NCI-H128 (cell line): ENCODE measurements around the gene PRRC2B.
"Not testable (repeated sequence)": the region's sequence is repeated elsewhere in the genome, so short reads cannot be mapped to it uniquely, and the experiment has no call there.

Experiments
- DNase-seq: peaks from one replicate; lab custom pipeline; 2025; ENCODE audit not compliant: unreplicated experiment; lab: John Stamatoyannopoulos, UW

PRRC2B gene

GRCh38 chr9:131513177-131513576, 119.3 kb downstream of the PRRC2B start:
- DNase-seq, result no peak

DNA sequence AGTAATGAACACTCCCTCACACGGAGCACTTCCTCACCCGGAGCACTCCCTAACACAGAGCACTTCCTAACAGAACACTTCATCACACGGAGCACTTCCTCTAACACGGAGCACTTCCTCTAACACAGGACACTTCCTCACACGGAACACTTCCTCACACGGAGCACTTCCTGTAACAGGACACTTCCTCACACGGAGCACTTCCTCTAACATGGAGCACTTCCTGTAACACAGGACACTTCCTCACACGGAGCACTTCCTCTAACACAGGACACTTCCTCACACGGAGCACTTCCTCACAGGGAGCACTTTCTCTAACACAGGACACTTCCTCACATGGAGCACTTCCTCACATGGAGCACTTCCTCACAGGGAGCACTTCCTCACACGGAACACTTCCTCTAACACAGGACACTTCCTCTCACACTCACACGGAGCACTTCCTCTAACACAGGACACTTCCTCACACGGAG, 121.7 kb downstream of the PRRC2B start:
- DNase-seq, result not testable (repeated sequence)

DNA sequence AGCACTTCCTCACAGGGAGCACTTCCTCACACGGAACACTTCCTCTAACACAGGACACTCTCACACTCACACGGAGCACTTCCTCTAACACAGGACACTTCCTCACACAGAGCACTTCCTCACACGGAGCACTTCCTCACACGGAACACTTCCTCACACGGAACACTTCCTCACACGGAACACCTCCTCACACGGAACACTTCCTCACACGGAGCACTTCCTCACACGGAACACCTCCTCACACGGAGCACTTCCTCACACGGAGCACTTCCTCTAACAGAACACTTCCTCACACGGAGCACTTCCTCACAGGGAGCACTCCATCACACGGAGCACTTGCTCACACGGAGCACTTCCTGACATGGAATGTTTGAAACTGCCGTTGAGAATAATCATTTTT, 122.2 kb downstream of the PRRC2B start:
- DNase-seq, result no peak

GRCh38 chr9:131516930-131517329, 123.0 kb downstream of the PRRC2B start:
- DNase-seq, result no peak

GRCh38 chr9:131517761-131518190, 123.9 kb downstream of the PRRC2B start:
- DNase-seq, result no peak

GRCh38 chr9:131518553-131518952, 124.7 kb downstream of the PRRC2B start:
- no peak for DNase-seq

DNA sequence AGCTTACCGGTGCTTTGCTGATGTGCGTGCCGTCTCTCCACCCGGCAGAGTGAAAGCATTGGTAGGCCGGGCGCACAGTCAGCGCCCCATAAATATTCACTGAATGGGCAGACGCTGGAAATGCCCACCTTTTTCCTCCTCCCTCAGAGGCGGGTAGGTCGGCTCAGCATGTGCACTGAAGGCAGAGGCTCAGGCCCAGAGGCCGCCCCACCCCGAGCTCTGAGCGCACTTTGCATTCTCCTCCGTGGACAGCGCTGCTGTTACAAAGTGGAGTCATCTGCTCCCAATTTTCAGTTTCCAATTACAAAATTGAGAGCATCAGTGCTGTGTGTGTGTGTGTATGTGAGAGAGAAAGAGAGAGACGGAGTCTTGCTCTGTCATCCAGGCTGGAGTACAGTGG, 126.6 kb downstream of the PRRC2B start:
- DNase-seq, result no peak

GRCh38 chr9:131521203-131521602, 127.3 kb downstream of the PRRC2B start:
- no peak for DNase-seq

- DNase-seq, result no peak
Measured at GRCh38 chr9:131521822-131522221, 127.9 kb downstream of the PRRC2B start.

DNA sequence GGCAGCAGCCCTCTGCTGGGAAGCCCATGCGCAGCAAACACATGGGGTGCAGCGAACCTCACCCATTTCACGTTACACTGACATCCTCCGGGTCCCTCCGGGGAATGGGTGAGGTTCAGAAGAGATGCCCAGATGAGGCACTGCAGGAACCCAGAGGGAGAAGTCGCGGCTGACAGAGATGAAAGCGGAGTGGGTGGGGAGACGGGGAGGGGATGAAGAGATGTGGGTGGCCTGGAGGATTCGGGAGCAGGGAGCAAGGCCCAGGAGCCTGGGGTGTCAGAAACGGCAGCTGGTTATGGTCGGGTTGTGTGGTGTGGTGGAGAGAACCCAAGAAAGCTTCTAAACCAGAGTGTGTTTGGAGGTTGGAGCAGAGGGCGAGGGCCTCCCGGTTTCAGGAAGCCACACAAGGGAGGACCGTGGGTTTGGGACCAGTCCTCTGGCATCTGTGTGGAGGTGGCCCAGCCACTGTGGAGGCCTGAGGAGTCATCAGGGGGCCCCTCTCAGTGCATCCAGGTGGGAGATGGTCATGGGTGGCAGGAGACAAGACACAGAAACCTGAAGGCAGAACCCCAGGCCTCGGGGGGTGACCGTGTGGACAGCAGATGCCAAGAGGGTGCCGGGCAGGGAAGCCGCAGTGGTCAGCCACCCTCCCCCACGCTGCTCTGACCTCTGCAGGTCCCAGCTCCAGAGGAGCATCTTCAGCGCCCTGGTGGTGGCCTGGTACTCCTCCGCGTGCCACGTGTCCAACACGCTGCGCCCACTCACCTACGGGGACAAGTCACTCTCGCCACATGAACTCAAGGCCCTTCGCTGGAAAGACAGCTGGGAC, 128.6 kb downstream of the PRRC2B start:
- DNase-seq, result no peak

GRCh38 chr9:131523086-131523388, 129.2 kb downstream of the PRRC2B start:
- no peak for DNase-seq

DNA sequence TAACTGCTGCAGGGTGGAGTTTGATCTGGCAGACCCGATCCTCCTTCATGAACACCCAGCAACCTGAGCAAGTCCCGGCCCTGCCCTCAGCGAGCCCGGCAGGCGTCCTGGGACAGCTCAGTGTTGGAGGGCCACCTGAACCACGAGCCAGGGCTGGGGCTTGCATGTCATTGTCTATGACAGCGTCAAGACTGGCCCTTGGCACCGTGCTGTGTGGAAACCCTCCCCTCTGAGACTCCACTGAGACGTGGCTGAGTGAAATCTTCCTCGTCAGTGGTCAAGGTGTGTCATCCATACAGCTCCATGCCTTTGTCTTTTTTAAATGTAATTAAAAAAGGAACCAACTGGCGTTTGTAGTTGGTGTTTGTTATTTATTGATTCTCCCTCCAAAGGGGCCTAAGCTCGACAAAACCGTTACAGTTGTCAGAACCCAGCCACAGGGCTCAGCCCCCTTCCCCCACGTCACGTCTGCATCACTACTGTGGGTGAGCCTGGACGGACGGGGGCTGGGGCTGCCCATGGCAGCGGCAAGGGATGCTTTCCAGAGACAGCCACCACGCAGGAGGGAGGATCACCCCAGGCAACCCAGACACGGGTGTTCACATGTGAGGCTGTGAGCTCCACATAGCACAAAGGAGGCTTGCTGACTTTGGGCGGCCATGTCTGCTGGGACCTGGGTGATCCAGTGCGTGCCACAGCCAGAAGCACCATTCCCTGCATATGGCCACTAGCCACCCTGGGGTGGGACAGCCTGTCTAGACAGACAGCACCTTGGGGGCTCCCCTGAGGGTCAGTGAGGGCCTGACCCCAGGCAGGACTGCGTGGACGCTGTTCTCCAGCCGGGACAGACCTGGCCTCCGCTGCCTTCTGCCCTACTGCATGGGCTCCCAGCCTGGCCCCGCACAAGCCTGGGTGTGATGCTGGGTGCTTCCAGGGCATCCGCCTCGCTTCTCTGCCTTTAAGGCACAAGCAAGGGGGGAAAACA, 129.9 kb downstream of the PRRC2B start:
- no peak for DNase-seq

DNA sequence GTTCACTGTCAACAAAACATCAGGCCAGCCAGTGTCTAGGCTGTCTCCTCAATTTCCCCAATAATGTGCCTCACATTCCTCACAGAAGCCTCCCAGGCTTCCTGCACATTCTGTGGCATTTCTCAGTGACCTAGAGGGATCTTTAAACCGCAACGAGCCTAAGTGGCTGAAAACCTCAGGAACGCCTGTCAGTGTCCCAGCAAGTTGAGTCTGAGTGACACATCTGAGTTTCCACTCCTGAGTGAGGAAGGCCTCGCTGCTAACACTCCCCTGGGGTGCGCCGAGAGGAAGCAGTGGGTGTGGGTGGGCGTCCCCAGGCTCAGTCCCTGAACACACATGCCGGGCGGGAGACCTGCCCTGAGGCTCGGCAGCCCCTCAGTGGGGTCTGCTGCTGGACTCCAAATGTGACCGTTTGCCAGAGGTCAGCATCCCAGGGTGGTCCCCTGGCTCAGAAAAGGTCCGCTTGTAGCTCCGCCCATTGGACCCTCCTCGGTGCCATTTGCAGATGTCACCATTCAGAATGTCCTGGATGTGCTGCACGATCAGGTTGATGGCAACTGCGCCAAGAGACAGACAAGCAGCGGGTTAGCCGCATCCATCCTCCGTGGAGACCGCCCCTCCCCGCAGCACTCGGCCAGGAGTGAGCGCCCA, 130.9 kb downstream of the PRRC2B start:
- DNase-seq, result no peak

DNA sequence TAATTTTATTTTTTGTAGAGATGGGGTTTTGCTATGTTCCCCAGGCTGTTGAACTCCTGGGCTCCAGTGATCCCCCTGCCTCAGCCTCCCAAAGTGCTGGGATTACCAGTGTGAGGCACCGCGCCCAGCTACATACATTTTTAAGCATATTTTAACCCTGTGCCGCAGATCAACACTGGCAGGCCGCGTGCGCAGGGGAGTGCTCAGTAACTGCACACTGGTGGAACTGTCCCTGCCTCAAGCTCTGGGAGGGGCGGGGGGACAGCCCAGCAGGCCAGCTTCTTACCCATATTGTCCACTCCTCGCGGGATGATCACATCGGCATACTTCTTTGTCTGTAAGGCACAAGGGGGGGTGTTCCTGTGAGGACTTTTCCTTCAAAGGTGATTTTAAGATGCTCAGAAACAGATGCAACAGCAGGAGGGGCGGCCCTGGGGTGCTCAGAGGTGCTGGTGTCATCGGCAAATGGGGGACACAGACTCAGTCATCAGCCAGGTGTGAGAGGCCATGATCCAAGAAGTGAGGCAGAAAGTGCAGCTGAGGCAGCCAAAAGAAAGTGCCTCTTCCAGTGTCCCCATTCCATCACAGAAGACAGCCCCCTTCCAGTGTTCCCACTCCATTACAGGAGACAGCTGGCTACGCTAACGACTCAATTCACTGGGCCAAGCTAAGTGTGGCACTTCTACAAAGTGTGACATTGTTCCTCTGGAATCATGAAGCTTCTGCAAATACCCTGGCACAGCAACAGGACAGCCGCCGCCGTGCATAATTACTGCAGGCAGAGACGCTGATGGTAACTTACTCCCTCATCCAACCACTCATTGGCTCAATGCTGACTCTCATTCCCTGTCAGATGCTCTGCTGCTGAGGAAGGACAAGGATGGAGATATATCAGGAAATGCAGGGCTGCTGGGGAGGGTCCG, 132.0 kb downstream of the PRRC2B start:
- DNase-seq, result no peak

DNA sequence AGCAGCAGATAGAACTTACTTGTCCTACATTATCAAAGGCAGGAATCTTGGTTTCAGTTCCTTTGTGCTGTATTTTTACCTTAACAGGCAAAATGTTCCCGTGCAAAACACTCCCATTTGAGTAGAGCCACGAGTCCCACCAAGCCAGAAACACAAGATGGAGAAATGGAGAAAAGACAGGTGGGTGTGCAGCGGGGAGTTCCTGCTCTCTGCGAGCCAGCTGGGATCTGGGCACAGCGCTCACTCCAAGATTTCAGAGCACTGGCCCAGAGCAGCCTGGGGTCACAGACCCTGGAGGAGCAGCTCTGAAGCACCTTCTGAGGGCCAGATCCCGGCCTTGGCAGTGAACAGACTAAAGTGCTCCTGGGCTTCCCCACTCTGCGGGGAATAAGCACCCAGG, 134.3 kb downstream of the PRRC2B start:
- no peak for DNase-seq

GRCh38 chr9:131528886-131529505, 135.1 kb downstream of the PRRC2B start:
- no peak for DNase-seq

DNA sequence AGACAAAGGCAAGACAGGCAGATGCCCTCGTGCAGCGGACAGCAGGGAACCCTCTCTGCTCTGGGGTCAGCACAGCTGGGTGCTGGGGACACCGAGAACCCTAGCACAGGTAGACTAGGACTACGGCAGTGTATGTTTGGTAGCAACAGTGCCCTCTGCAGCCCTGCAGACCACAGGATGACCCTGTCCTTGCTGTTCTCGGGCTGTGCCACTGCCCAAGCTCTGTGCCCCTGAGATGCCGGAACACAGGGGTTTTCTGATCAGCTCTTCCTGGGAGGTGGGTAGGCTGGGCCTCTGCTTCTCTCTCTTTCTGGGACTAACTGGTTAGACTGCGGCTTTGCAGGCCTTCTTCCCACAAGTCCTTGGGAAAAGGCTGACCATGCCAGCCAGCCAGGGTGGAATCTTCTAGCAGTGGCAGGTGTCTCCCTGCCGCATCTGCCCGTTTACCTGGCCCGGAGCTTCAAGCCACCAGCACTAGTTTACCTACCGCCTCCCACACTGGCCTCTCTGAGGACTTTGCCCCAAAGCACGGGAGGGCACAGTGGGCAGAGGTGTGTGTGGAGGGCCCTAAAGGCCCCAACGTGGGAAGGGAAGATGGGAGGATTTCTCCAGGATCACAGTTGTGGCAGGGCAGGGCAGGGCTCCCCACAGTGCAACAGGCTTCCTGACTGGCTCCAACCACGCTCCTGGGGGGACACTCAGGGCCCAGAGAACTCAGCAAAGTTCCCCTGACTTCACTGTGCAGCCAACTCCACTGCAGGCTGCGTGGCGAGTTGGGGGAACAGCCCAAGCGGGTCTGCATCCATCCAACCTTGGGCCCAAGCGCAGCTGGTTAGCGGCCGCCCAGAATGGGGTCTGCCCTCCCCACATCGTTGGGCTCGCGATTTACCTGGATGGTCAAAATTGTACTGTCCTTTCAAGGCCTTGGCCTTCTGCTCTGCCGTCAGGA, 136.0 kb downstream of the PRRC2B start:
- DNase-seq, result no peak

DNA sequence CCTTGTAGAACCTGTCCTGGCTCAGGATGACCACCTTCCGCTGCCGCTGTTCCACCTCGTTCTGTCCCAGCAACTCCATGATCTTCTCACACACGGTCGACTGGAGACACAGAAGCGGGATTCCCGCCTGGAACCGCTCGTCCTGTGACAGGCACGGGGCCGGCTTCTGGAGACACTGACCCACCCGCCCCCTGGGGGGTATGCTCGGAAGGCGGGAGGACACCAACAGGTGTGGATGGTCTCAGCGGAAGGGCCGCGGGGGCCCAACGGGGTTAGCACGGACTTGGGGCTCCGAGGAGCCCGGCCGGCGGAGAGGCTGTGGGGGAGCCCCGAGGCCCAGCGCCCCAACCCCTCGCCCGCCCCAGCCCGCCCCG, 136.6 kb downstream of the PRRC2B start:
- DNase-seq, result no peak
